ENCODE results near the gene KCNS1.

DNA sequence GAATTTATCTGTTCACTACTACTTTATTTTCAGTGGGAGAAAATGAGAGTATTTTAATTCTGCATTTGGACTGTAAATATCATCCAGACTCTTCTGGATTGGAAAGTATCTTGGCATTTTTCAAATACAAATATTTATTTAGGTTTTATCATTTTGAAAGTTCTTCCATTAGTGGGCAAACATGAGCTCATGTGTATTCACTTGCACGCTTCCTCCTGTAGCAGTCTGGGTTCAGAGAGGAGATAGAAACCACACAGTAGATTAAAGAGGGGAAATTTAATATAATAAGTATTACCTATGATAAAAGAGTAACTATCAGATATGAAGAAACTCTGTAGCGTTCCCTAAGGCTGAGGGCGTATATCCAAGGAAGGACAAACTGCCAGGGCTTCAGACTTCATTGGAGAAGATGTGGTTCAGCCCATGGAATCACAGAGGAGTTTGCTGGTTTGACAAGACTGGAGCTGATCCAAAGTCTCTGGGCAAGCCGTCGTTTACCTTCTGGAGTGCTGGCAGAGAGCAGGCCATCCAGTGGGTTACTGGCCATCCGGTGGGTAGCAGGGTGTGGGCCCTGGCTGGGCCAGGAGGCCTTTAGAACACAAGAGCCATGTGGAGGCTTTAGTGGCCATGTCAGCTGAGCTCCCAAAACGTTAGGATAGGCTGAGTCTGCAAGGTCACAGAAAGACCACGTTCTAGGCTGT, 44.3 kb downstream of the KCNS1 start:
- TF ChIP-seq POLR2AphosphoS5 (IDR thresholded peaks at IDR 0.05; ENCODE audit: low read depth) (no peak), GABPA (IDR thresholded peaks at IDR 0.05; ENCODE audit: low read depth) (no peak), SPI1 (IDR thresholded peaks at IDR 0.05; ENCODE audit: borderline replicate concordance, low read depth) (no peak)
- TF ChIP-seq, protein P1, sequence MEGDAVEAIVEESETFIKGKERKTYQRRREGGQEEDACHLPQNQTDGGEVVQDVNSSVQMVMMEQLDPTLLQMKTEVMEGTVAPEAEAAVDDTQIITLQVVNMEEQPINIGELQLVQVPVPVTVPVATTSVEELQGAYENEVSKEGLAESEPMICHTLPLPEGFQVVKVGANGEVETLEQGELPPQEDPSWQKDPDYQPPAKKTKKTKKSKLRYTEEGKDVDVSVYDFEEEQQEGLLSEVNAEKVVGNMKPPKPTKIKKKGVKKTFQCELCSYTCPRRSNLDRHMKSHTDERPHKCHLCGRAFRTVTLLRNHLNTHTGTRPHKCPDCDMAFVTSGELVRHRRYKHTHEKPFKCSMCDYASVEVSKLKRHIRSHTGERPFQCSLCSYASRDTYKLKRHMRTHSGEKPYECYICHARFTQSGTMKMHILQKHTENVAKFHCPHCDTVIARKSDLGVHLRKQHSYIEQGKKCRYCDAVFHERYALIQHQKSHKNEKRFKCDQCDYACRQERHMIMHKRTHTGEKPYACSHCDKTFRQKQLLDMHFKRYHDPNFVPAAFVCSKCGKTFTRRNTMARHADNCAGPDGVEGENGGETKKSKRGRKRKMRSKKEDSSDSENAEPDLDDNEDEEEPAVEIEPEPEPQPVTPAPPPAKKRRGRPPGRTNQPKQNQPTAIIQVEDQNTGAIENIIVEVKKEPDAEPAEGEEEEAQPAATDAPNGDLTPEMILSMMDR (IDR thresholded peaks at IDR 0.05; ENCODE audit: insufficient read depth, low read length) = no peak
- TF ChIP-seq, protein P2, sequence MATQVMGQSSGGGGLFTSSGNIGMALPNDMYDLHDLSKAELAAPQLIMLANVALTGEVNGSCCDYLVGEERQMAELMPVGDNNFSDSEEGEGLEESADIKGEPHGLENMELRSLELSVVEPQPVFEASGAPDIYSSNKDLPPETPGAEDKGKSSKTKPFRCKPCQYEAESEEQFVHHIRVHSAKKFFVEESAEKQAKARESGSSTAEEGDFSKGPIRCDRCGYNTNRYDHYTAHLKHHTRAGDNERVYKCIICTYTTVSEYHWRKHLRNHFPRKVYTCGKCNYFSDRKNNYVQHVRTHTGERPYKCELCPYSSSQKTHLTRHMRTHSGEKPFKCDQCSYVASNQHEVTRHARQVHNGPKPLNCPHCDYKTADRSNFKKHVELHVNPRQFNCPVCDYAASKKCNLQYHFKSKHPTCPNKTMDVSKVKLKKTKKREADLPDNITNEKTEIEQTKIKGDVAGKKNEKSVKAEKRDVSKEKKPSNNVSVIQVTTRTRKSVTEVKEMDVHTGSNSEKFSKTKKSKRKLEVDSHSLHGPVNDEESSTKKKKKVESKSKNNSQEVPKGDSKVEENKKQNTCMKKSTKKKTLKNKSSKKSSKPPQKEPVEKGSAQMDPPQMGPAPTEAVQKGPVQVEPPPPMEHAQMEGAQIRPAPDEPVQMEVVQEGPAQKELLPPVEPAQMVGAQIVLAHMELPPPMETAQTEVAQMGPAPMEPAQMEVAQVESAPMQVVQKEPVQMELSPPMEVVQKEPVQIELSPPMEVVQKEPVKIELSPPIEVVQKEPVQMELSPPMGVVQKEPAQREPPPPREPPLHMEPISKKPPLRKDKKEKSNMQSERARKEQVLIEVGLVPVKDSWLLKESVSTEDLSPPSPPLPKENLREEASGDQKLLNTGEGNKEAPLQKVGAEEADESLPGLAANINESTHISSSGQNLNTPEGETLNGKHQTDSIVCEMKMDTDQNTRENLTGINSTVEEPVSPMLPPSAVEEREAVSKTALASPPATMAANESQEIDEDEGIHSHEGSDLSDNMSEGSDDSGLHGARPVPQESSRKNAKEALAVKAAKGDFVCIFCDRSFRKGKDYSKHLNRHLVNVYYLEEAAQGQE (IDR thresholded peaks at IDR 0.05; ENCODE audit: insufficient replicate concordance, low read depth) = no peak
